HK-2 (cell line): ENCODE results near the gene AMMECR1.
A peak's percentile ranks its signal among the peaks of the same experiment; 100 is the strongest.

Experiments
- DNase-seq: peaks from one replicate; pipeline ENCODE4 v3.0.0-alpha.2; 2018; ENCODE audit not compliant: unreplicated experiment

Gene AMMECR1

DNA sequence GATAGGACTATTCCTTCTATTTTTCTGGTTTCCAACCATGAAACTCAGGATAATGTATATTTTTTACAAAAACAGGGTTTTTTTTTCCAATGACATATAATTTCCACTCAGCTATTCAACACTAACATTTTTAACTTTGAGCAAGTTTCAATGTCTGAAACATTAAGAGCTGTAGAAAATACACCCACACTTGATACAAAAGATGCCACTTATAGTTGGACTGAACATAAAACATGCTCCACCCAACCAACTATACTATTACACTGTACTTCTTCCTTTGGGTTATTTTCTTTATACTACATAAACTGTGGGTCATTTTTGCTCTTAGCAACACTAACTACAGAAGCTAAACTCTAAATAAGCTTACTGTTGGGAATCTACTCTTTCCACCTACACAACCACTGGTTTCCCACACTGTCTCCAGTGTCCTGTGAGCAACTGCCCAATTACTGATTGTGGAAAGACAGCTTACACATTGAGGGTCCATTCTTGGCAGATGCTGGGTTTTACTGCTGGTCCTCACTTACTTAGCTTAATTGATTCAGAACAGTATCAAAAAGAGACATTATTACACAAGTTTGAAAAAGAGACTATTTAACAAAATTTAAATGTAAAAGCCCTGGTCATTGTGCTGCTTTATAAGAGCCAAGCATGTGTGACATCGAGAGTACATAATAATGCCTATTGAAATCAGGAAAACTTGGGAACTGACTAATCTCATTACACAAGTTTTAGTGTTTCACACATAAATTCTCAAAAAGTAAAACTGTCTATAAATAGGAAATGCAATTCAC is 6.3 kb downstream of the AMMECR1 start:
- no peak for DNase-seq

DNA sequence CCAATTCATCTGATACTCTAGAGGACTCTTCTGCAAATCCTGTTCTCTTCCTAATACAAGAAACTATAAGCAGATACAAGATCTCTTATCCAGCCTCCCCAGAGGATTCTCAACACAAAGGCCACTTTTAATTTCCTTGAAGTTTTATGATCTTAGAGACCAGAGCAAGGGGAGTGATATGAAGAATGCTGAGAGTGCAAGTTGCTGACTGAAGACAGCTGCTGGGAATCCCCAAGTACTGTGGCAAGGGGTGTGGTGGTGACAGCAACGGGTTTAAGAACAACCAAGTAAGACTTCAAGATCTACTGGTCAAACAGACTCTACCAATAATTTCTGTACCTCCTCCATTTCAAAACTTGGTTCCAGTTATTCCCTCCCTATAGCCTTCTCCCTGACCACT is 7.0 kb downstream of the AMMECR1 start:
- no peak for DNase-seq

DNA sequence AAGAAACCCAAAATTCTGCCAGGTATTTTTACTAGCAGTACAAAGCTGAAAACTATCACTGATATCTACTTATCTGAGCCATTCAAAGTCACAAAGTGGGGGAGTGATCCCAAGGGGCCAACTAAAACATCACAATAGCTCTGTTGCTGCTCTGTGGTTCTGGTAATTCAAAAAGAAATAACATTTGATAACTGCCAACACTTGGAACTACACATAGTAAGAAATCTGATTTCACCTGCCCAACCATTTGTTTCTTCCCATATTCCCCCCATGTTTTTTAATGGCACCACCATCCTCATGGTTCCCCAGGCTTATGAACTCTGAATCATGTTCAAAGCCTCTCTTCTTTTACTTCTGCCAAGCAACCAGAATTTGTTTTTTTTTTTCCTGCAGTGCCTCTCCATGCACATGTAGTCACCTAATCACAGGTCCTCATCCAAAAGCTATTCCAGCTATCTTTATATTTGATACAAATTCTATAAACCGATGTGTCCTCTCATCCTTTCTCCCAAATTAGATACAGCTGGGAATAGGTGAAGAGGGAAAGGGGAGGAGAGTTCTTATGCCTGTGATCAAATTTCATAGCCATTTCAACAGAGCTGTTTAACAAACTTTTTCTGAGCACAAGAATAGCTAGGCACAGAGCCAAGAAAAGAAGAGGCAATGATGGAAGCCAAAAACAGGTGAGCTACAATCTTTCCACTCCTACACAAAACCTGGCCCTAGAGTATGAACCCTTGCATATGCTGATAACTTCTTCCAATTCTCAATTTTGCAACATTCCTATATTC is 7.7 kb downstream of the AMMECR1 start:
- no peak for DNase-seq

DNA sequence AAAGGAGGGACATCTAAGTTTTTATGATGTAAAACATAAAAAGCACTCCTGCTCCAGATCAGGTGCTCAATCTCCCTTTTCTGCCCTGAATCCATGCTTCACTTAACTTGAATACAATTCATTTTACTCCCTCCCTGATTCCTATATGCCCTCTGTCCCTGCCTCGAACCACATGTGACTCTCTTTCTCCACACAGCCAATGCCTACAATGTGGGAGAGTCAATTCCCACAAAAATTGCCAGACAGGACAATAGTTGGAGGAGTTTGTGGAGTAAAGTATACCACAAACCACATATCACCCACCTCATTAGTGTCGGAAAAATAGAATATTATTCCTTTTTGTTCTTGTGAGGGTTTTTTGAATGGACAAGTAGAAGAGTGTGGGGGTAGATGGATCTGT is 9.7 kb downstream of the AMMECR1 start:
- no peak for DNase-seq

DNA sequence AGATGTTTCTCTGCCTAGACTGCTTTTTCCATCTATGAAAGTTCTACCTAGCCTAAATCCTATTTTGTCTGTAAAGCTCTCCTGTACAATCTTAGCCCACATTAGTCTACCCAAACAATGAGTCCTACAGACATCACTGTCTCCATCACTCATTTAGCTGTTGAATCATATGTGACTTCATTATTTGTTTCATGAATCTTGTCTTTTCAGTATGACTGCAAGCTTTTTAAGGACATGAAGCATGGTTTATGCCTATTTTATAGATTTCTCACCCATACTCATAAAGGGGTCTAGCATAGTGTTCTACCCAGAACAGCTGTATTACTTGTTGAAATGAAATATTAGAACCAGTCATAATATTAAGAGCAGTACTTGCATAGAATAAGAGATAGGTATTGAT is 13.0 kb downstream of the AMMECR1 start:
- DNase-seq: no peak

DNA sequence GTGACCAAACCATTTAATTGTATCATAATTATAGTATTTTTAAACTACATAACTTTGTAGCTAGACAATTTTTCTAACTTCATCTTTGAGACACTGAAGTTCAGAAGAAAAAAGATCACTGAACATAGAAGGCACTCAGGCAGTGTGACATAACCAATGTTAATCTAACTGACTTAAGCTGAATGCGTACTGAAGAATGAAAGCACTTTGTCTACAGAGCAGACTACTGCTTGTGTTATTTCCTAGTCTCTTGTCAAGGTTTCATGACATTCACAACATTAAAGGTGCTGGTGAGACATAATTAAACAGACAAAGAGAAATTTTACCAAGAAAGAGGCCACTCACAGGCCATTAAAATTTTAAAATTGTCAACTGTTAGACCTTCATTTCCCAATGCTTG is 13.5 kb downstream of the AMMECR1 start:
- no peak for DNase-seq

DNA sequence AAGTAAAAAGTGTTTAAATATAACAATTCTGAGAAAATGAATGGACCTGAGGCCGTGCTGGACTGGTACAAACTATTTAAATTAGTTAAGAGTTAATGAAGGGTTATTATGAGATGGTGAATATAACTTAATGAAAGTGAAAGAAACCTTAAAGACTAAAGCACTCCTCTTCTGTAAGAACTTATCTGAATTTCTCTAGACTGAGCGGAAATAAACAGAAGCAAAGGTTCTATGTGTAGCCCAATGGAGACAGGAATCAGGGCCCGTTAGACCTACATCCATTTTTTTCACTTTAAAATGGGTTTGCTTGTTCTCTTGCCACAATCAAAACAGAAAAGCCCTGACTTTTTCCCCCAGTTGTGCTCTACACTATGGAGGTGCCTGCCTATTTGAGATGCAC is 14.9 kb downstream of the AMMECR1 start:
- DNase-seq: no peak

DNA sequence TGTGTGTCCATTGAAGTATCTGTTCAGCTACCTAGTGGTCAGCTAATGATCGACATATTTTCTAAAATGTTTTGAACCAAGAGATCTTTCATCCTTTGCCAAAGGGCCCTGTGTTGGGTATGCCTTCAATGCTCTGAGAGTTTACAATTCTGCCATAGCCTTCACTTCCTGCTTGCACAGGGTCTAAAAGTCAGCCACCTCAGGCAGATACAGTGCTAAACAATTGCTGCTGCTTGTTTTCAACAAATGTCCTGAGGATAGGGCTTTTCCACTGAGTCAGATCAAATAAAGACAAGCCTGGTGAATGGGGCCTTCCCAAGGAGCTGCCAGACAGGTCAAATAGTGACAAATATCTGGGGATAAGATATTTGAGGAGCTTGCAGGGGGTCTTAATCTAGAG is 16.7 kb downstream of the AMMECR1 start:
- DNase-seq: no peak

DNA sequence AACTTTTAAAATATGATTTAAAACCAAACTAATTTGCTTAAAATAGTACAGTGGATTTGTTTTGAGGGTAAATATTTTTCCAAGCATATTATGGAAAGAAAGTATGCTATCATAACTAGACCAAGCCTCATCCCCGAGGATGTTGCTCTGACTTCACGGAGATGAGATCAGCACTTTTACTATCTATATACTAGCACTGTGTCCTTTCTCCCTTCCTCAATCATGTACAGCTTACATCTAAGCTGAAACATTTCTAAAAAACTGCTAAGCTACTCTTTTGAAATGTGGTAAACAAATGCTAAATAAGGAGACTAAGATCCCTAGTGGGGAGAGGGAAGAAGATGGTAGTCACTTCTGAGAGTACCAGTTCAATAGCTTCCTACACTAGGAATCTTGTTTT is 23.8 kb downstream of the AMMECR1 start:
- no peak for DNase-seq

DNA sequence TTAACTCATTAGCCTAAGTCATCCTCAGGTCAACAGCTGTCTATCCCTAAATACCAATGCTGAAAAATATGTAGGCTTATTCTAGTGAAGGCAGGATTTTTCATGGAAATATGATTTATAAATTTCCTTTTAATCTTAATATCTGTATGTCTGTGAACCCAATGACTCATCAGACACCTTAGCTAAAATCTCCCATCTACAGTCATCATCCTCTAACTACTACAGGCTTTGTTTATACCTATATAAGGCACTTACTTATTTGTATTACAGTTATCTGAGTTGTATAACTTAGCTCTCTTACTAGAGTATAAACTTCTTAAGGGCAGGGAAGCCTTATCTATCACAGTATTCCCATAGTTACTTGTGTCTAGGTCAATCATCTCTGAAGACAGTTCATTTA is 24.2 kb downstream of the AMMECR1 start:
- DNase-seq: no peak

DNA sequence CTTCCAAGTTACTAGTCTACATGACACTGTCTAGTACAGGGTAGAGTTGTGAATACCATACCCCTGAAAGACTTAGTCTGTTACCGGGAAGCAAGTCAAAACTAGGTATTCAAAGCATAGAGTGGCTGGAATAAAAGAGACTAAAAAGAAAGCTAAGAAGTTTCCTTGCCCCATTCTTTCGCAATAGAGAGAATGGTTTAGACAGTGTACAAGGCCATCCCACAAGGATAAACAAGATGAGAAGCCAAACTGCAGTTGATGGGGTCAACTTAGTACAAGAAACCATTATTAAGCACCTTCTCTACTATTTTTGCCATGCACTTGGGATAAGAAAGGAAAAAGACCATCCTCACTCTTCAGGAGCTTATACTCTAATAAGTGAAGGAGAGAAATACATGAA is 30.3 kb downstream of the AMMECR1 start:
- DNase-seq: no peak

DNA sequence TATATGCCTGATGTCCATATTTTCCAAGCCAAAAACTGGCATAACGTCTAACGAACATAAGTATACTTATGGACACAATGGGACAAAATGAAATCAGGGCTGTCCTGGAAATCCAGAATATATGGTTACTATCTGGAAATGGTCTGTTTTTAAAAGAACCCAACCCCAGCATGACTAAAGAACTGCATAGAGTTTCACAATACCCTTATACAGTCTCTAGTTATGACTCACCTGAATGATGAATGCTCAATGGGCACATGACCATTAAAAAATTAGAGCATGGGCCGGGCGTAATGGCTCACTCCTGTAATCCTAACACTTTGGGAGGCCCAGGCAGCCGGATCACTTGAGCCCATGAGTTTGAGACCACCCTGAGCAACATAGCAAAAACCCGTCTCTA is 31.8 kb downstream of the AMMECR1 start:
- DNase-seq: peak; percentile 44

DNA sequence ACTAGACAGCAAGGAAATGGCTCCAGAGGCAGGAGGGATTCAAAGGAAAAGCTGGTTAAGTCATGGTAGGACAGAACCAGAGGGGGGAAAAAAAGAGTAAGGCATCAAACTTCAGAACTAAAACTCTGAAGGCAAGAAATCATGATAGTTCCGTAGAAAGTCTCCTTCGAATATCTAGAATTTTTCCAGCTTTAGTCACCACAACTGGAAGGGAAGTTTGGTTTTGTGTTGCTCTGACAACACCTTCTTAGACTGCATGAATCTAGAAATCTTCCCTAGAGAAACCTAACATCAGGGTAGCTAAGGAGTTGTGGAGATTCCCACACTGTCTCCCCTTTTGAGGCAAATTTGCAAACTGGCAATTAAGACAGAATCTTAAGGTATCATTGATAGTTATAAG is 33.7 kb downstream of the AMMECR1 start:
- DNase-seq: no peak

DNA sequence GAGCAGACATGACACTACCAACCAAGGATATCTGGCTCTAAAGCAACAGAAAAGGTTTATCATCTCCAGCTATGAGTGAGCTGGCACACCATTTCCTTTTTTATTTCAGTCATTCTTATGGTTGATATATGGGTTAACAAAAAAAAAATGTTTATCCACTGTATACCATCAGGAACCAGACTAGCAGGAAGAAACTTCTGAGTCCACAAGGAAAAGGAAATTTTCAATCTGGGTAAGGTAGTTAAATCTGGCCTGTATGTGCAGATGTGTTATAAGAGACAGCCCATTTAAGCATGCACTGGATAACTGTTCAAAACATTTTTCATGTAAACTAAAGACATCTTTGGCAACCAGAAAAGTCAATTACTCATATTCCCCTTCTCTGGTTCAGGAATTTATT is 35.0 kb downstream of the AMMECR1 start:
- no peak for DNase-seq

DNA sequence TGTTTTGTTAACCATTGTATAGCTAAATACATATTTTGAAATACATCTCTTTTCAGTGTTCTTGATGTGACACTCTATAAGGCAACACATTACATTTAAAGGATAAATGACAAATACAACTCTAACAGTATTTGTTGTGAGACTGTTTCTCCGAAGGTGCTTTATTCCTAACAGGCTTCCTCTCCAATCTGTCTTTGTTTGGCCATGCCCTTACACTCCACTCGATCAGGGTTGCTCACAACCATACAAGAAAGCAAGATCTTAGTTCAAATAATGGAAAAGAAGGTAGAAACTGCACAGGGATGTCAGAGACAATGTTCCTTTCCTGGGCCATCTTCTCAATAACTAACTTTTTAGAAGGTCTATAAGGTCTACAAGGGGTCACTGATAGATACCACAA is 36.5 kb downstream of the AMMECR1 start:
- no peak for DNase-seq

DNA sequence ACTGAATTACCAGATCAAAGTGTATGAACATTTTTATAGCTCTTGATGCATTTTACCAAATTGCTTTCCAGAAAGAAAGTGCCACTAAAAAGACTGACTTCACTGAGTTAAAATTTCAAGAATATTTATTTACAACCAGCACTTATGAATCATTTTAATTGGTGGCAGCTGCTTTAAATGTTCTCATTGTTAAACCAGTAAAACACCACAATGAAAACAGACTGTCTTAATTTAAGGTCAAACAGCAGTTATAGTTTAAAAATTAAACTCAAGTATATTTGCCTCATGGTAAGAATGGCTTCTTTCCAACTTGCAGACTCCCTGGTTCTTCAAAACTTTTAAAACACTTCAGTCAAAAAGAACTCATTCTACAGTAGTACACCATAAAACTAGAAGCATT is 36.9 kb downstream of the AMMECR1 start:
- no peak for DNase-seq

DNA sequence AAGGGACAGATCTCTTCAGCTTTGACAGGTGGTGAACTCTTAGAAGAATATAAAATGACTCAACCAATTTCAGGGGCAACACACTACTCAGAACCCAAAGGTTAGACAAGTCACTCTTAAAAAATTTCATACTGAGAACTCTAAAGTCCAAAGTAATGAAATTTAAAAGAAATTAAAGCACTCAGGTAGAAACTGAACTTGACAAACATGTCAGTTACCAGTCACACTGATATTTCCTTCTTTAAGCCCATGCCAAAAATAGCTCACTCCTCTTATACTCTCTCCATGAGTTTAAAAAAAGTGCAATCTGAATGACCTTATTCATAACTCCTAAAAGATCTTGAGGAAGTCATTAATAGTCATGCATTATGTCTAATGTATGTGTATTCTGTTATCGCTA is 40.3 kb downstream of the AMMECR1 start:
- no peak for DNase-seq

DNA sequence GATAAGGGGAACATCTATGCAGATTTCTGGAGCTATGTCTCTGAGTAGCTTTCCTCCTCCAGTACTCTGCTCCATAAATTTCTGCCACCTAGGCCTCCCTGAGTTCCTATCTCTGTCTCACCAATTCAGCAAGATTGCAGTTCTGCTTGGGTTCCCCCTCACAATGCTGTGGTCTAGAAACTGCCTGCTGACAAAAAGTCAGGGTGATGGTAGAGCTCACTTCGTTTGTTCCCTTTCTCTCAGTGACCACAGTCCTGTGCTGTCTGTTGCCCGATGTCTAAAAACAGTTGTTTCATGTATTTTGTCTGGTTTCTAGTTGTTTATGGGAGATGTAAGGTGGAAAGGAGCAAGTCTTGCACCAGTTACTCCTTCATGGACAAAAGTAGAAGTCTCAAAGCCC is 41.1 kb downstream of the AMMECR1 start:
- peak; percentile 22 for DNase-seq

DNA sequence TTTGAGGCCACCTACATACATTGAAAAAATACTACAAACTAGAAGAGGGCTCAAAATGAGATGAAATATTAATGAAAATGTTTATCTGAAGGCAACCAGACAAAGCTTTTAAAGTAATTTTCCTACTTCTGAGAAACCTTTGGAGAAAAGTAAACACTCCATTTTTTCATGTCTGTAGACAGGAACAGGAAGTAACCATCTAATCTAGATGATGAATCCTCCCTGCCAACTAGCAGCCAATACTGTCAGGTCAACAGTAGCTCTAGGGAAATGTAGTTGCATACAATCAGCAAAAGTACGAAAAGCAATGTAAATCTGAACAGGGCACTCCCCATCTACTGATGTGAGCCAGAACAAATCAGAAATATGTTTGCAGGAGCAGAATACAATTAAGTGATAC is 49.0 kb downstream of the AMMECR1 start:
- DNase-seq: no peak

DNA sequence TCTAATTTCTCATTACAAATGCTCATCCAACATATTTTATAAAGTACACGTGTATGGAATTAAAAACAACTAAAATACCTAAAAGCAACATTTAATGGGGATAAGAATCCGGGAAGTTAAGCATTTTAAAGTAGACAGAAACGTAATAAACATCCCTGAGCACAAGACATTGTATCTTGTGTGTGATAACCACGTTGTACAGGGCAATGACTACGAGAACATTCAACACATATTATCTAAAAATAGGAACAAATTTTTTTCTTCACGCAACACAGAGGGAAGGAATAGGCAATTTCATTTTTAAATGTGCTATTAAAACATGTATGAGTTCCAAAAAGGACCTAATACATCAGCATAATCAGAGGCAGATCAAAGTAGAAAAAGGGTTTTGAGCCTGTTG is 49.5 kb downstream of the AMMECR1 start:
- DNase-seq: no peak

DNA sequence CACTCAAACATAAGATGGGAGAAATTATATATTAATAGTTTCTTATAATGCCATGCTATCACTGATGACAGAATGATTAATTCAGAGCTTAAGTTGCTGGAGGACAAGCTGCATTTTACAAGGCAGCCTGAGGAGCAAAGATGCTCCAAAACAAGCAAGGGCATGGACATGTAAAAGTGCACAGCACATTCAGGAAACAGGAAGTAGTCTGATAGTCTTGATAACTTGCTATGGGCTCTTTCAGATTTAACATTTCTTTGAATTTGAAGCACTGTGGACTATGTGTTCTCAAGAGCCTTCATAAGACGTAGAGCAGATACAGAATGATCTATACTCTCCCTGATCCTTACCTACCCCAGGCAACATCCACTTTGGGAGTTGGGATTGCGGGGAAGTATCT is 50.0 kb downstream of the AMMECR1 start:
- no peak for DNase-seq

DNA sequence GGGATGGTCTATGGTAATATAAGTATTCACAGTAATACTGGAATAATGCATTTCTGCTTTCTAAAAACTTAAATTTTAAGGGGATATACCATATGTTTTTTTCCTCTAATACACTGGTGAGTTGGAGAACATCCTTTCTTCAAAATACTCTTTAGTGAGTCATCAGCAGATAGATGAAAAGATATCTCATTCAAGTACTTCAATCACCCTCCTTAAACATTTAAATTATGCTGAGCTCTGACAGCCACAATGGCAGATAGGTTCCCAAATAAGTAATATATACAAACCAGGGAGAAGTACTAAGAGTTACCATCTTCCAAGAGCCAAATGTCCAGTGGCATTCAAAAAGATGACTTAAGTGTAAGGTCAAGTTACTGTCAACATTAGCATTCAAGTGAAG is 52.2 kb downstream of the AMMECR1 start:
- DNase-seq: no peak

DNA sequence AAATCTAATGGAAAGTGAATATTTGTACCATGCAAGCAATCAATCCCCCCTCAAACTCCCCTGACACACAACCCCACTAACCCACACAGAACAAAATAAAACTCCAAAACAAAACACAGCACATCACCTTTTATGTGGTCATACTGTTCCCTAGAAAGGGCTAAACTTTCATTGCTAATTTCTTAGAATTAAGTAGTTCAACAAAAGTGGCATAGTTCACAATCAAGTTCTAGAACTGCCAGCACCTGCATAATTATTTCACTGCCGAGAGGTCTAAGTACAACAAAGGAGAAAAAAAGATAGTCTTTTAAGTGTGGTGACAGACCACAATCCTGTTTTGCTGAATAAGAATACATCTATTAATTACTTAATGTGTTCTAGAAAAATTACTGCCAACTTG is 58.8 kb downstream of the AMMECR1 start:
- DNase-seq: no peak

DNA sequence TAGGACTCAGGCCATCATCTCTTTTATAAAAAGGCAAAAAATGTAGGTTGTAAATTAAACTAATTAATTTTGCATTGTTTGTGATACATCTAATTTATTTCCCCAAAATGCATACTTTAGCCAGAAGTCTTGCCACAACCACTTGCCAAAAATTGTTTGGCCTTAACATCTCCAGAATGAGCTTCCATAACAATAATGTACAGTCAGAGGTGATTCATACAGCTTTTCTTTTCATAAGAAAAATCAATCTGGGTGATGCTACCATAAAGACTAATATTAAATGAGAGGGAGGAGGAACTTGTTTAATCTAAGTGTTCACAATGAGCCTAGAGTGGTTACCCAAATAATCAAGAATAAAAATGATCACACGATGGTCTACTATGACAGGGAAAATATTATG is 59.3 kb downstream of the AMMECR1 start:
- no peak for DNase-seq
